Loucy (cell line): ENCODE measurements around the gene CPOX.

Experiments used
- H2AFZ ChIP-seq: fragments of 200-600 bp; sonication (generic); 2 replicates; pipeline ENCODE4 v1.6.0; 2016; ENCODE audit warnings: antibody characterized with exemption, mild to moderate bottlenecking, low read length, moderate library complexity
- H3F3A ChIP-seq: fragments of 200-600 bp; 2 replicates; pipeline ENCODE4 v1.6.0; 2016; ENCODE audit warnings: antibody characterized with exemption, low read depth, mild to moderate bottlenecking
- H3K27me3 ChIP-seq: fragments of 200-600 bp; sonication (generic); 2 replicates; pipeline ENCODE4 v1.6.1; 2014; ENCODE audit warnings: low read length, mild to moderate bottlenecking; ENCODE audit not compliant: insufficient read depth, poor library complexity, severe bottlenecking
- H3K36me3 ChIP-seq: fragments of 200-600 bp; sonication (generic); 2 replicates; pipeline ENCODE4 v1.6.1; 2016; ENCODE audit warnings: low read length; ENCODE audit not compliant: insufficient read depth
- H3K4me1 ChIP-seq: fragments of 200-600 bp; sonication (generic); 2 replicates; pipeline ENCODE4 v1.5.1; 2014; ENCODE audit warnings: low read length, mild to moderate bottlenecking; ENCODE audit not compliant: insufficient read depth, poor library complexity, severe bottlenecking
- H3K4me2 ChIP-seq: fragments of 200-600 bp; sonication (generic); 2 replicates; pipeline ENCODE4 v1.6.0; 2014; ENCODE audit warnings: antibody characterized with exemption, low read length, low read depth, mild to moderate bottlenecking; ENCODE audit not compliant: poor library complexity, severe bottlenecking
- H3K4me3 ChIP-seq: fragments of 200-600 bp; sonication (generic); 2 replicates; pipeline ENCODE4 v1.5.1; 2014; ENCODE audit warnings: low read length, mild to moderate bottlenecking, mixed read lengths; ENCODE audit not compliant: poor library complexity, severe bottlenecking
- H3K79me2 ChIP-seq: fragments of 200-600 bp; sonication (generic); 2 replicates; pipeline ENCODE4 v1.6.1; 2014; ENCODE audit warnings: low read length; ENCODE audit not compliant: insufficient read depth
- H3K9ac ChIP-seq: fragments of 200-600 bp; sonication (generic); 2 replicates; pipeline ENCODE4 v1.6.0; 2014; ENCODE audit warnings: mild to moderate bottlenecking, low read depth, low read length, moderate library complexity; ENCODE audit not compliant: poor library complexity, severe bottlenecking
- H3K9me2 ChIP-seq: fragments of 200-600 bp; sonication (generic); replicated peaks from 2 replicates; pipeline ENCODE4 v1.6.1; 2016; ENCODE audit warnings: low read depth, low read length, mixed read lengths
- H3K9me3 ChIP-seq: fragments of 200-600 bp; sonication (generic); 2 replicates; pipeline ENCODE4 v1.6.1; 2014; ENCODE audit warnings: mild to moderate bottlenecking, antibody characterized with exemption, low read length, low read depth; ENCODE audit not compliant: insufficient read depth
- H4K20me1 ChIP-seq: fragments of 200-600 bp; sonication (generic); 2 replicates; pipeline ENCODE4 v1.6.0; 2014; ENCODE audit warnings: antibody characterized with exemption, low read length, mild to moderate bottlenecking; ENCODE audit not compliant: insufficient read depth, poor library complexity, severe bottlenecking
- CTCF ChIP-seq: fragments of 200-600 bp; sonication (generic); conservative IDR thresholded peaks from 2 replicates; pipeline ENCODE4 v1.5.1; 2014; ENCODE audit warnings: mild to moderate bottlenecking, antibody characterized with exemption, low read length
- EZH2phosphoT487 ChIP-seq: fragments of 200-600 bp; IDR thresholded peaks from 2 replicates; pipeline ENCODE4 v1.6.1; 2018; ENCODE audit warnings: antibody characterized with exemption, mild to moderate bottlenecking, moderate library complexity, borderline replicate concordance

The CPOX gene

GRCh38 chr3:98551236-98551635, 42.2 kb downstream of the CPOX start:
- Histone ChIP-seq H3K4me3 (no peak overlapping the region), H3K36me3 (no peaks in the 10 kb centered on the region), H3K4me1 (no peaks in the 10 kb centered on the region), H3K9ac (no peak overlapping the region), H3K9me3 (no peaks in the 10 kb centered on the region), H2AFZ (no peak overlapping the region), H3K79me2 (no peaks in the 10 kb centered on the region), H3K4me2 (no peak overlapping the region), H3F3A (no peaks in the 10 kb centered on the region), H3K27me3 (no peaks in the 10 kb centered on the region), H4K20me1 (no peaks in the 10 kb centered on the region), H3K9me2 (no peaks in the 10 kb centered on the region)
- TF ChIP-seq EZH2phosphoT487 (no peak), CTCF (no peak)

- no peak overlapping the region for H2AFZ ChIP-seq
- no peaks in the 10 kb centered on the region for H3K9me3 ChIP-seq
- no peak overlapping the region for H3K9ac ChIP-seq
- H3F3A ChIP-seq, result no peaks in the 10 kb centered on the region
- no peaks in the 10 kb centered on the region for H3K79me2 ChIP-seq
- no peaks in the 10 kb centered on the region for H4K20me1 ChIP-seq
- H3K27me3 ChIP-seq, result no peaks in the 10 kb centered on the region
- H3K4me3 ChIP-seq, result no peak overlapping the region
- H3K9me2 ChIP-seq, result no peaks in the 10 kb centered on the region
- no peaks in the 10 kb centered on the region for H3K4me1 ChIP-seq
- no peak overlapping the region for H3K4me2 ChIP-seq
- no peak for TF ChIP-seq CTCF
- no peaks in the 10 kb centered on the region for H3K36me3 ChIP-seq
These were observed 42.6 kb downstream of the CPOX start for GRCh38 chr3:98550833-98551232.

GRCh38 chr3:98548544-98548943, 44.9 kb downstream of the CPOX start:
- Histone ChIP-seq H3K27me3 (no peaks in the 10 kb centered on the region), H3K36me3 (no peaks in the 10 kb centered on the region), H3K4me2 (no peak overlapping the region), H3K4me3 (no peak overlapping the region), H3K9ac (no peak overlapping the region), H3F3A (no peaks in the 10 kb centered on the region), H3K79me2 (no peaks in the 10 kb centered on the region), H3K9me2 (no peaks in the 10 kb centered on the region), H3K9me3 (no peaks in the 10 kb centered on the region), H3K4me1 (no peaks in the 10 kb centered on the region), H4K20me1 (no peaks in the 10 kb centered on the region), H2AFZ (no peak overlapping the region)
- TF ChIP-seq CTCF, result no peak
- no peak for TF ChIP-seq EZH2phosphoT487
